NCI-H2171 (cell line): ENCODE results near the gene ZNF892.
"Not testable (repeated sequence)": the region's sequence is repeated elsewhere in the genome, so short reads cannot be mapped to it uniquely, and the experiment has no call there.

Experiments
- DNase-seq: peaks from one replicate; lab custom pipeline; 2025; lab: John Stamatoyannopoulos, UW

ZNF892 gene

GRCh38 chr2:95225658-95226057 is 18.3 kb downstream of the ZNF892 start:
- no peak for DNase-seq

- peak; percentile 57 for DNase-seq
Observed at GRCh38 chr2:95231723-95232122, 24.4 kb downstream of the ZNF892 start.

- no peak for DNase-seq
Observed at GRCh38 chr2:95232232-95232631, 24.9 kb downstream of the ZNF892 start.

GRCh38 chr2:95234286-95234785 is 27.0 kb downstream of the ZNF892 start:
- no peak for DNase-seq

- no peak for DNase-seq
Observed at GRCh38 chr2:95234816-95235215, 27.5 kb downstream of the ZNF892 start.

- DNase-seq, result no peak
Observed at GRCh38 chr2:95238131-95238530, 30.8 kb downstream of the ZNF892 start.

- no peak for DNase-seq
Observed at GRCh38 chr2:95240091-95240490, 32.8 kb downstream of the ZNF892 start.

GRCh38 chr2:95240556-95240955 is 33.2 kb downstream of the ZNF892 start:
- no peak for DNase-seq

- not testable (repeated sequence) for DNase-seq
Observed at GRCh38 chr2:95242084-95242483, 34.8 kb downstream of the ZNF892 start.
